H1 (cell line): ENCODE data around the gene NFATC1. TPM values are rescaled to one million over a fixed set of nuclear protein-coding genes. Genes with fewer than 3 reads are reported as not detected.

Experiments
- CTCF ChIA-PET: fragments of 300-600 bp; sonication (Branson Sonifier 250); formaldehyde crosslinking; loops from one replicate; lab custom pipeline; 2021; ENCODE audit not compliant: partially characterized antibody; lab: Charles Lee
- POLR2A ChIA-PET: fragments of 300-600 bp; sonication (Branson Sonifier 250); formaldehyde crosslinking; loops from one replicate; lab custom pipeline; 2021; ENCODE audit warnings: inconsistent platforms; ENCODE audit not compliant: partially characterized antibody; lab: Charles Lee
- DNase-seq, 2 experiments: peaks; one replicate each; pipeline versions ENCODE4 v3.0.0 to v3.0.0-alpha.2; 2010 to 2022; ENCODE audit warnings: low spot score in 2 of 2, low read depth in 1 of 2, mixed read lengths in 1 of 2
- FAIRE-seq: peaks from 2 replicates; lab custom pipeline; 2011; peaks lifted over from hg19 to GRCh38; lab: Jason Lieb, UNC
- H2AFZ ChIP-seq: 2 replicates; pipeline ENCODE4 v1.8.1; 2012; ENCODE audit warnings: low read length, inconsistent platforms
- H2AK5ac ChIP-seq: 2 replicates; pipeline ENCODE4 v1.6.1; 2013; ENCODE audit warnings: low read depth, low read length
- H2BK120ac ChIP-seq: replicated peaks from 2 replicates; pipeline ENCODE3; 2013; ENCODE audit warnings: low read depth, low read length, inconsistent platforms
- H2BK12ac ChIP-seq: 2 replicates; pipeline ENCODE4 v1.6.1; 2013; ENCODE audit warnings: low read depth, low read length
- H2BK15ac ChIP-seq: 2 replicates; pipeline ENCODE4 v1.6.1; 2013; ENCODE audit warnings: low read length
- H2BK20ac ChIP-seq: 2 replicates; pipeline ENCODE4 v1.6.1; 2013; ENCODE audit warnings: low read length
- H2BK5ac ChIP-seq: 2 replicates; pipeline ENCODE4 v1.6.1; 2013; ENCODE audit warnings: low read depth, low read length
- H3K14ac ChIP-seq: 2 replicates; pipeline ENCODE4 v1.6.1; 2013; ENCODE audit warnings: inconsistent platforms; ENCODE audit not compliant: insufficient read length
- H3K18ac ChIP-seq: 2 replicates; pipeline ENCODE4 v1.6.1; 2013; ENCODE audit warnings: low read length; ENCODE audit errors: extremely low read depth
- H3K23ac ChIP-seq: 2 replicates; pipeline ENCODE4 v1.6.1; 2013; ENCODE audit warnings: inconsistent platforms; ENCODE audit not compliant: insufficient read length
- H3K23me2 ChIP-seq: 2 replicates; pipeline ENCODE4 v1.6.1; 2013; ENCODE audit warnings: low read depth, low read length
- H3K27ac ChIP-seq: 2 replicates; pipeline ENCODE4 v1.6.1; 2011; ENCODE audit warnings: low read depth, low read length, inconsistent platforms
- H3K27me3 ChIP-seq, 4 experiments: replicated peaks in 1 of 4; 1 replicate in 1 of 4; 2 replicates in 3 of 4; pipeline versions ENCODE4 v1.6.1 to v1.8.1; 2011 to 2013; ENCODE audit warnings: low read length in 3 of 4, mild to moderate bottlenecking in 3 of 4, inconsistent platforms in 2 of 4, mixed read lengths in 2 of 4, moderate library complexity in 1 of 4; ENCODE audit not compliant: control insufficient read depth in 3 of 4, insufficient read depth in 3 of 4; ENCODE audit errors: extremely low read depth in 1 of 4
- H3K36me3 ChIP-seq, 4 experiments: 2 replicates each; pipeline versions ENCODE4 v1.6.1 to v1.8.1; 2011 to 2013; ENCODE audit warnings: mild to moderate bottlenecking in 4 of 4, low read length in 3 of 4, moderate library complexity in 2 of 4, control low read depth in 1 of 4, inconsistent platforms in 1 of 4; ENCODE audit not compliant: insufficient read depth in 4 of 4, control insufficient read depth in 2 of 4
- H3K4ac ChIP-seq: replicated peaks from 2 replicates; pipeline ENCODE3; 2013; ENCODE audit warnings: low read length, low read depth, mixed read lengths, inconsistent platforms; ENCODE audit not compliant: insufficient read length
- H3K4me1 ChIP-seq, 4 experiments: replicated peaks in 1 of 4; 1 replicate in 1 of 4; 2 replicates in 3 of 4; pipeline versions ENCODE4 v1.6.1 to v1.8.1; 2011 to 2013; ENCODE audit warnings: low read length in 3 of 4, inconsistent platforms in 2 of 4, mixed read lengths in 1 of 4; ENCODE audit not compliant: insufficient read depth in 4 of 4, control insufficient read depth in 3 of 4
- H3K4me2 ChIP-seq, 2 experiments: 2 replicates each; pipeline versions ENCODE4 v1.6.1 to v1.8.1; 2011 to 2013; ENCODE audit warnings: low read depth in 2 of 2, low read length in 2 of 2, control low read depth in 1 of 2, inconsistent platforms in 1 of 2, mild to moderate bottlenecking in 1 of 2; ENCODE audit not compliant: insufficient read depth in 1 of 2
- H3K4me3 ChIP-seq, 4 experiments: fragments of 200-600, 300-600 bp in 1 of 4; sonication (generic), shearing (Covaris generic), sonication (Bioruptor Twin) in 1 of 4; 2 replicates each; pipeline versions ENCODE4 v1.5.1 to v1.8.1; 2011 to 2016; ENCODE audit warnings: low read length in 4 of 4, low read depth in 3 of 4, control low read depth in 2 of 4, inconsistent platforms in 2 of 4, mild to moderate bottlenecking in 2 of 4, mixed read lengths in 1 of 4, moderate library complexity in 1 of 4; ENCODE audit not compliant: insufficient read depth in 2 of 4; ENCODE audit errors: extremely low read depth in 1 of 4
- H3K56ac ChIP-seq: replicated peaks from 2 replicates; pipeline ENCODE3; 2013; ENCODE audit warnings: low read depth, mild to moderate bottlenecking, mixed read lengths, low read length, inconsistent platforms; ENCODE audit not compliant: insufficient read length
- H3K79me1 ChIP-seq: 2 replicates; pipeline ENCODE4 v1.6.1; 2013; ENCODE audit warnings: low read depth, low read length, control low read depth
- H3K79me2 ChIP-seq, 2 experiments: 2 replicates each; pipeline versions ENCODE4 v1.6.1 to v1.8.1; 2012 to 2013; ENCODE audit warnings: low read length in 2 of 2, mild to moderate bottlenecking in 2 of 2, inconsistent platforms in 1 of 2; ENCODE audit not compliant: insufficient read depth in 2 of 2, control insufficient read depth in 1 of 2
- H3K9ac ChIP-seq, 4 experiments: replicated peaks in 1 of 4; 1 replicate in 1 of 4; 2 replicates in 3 of 4; pipeline versions ENCODE4 v1.6.1 to v1.8.1; 2011 to 2013; ENCODE audit warnings: low read depth in 3 of 4, low read length in 3 of 4, control low read depth in 2 of 4, mild to moderate bottlenecking in 2 of 4, moderate library complexity in 2 of 4, inconsistent platforms in 1 of 4; ENCODE audit errors: extremely low read depth in 1 of 4
- H3K9me3 ChIP-seq, 2 experiments: 2 replicates each; pipeline versions ENCODE4 v1.6.1 to v1.8.1; 2012 to 2013; ENCODE audit warnings: mild to moderate bottlenecking in 2 of 2, moderate library complexity in 2 of 2, control low read depth in 1 of 2, inconsistent platforms in 1 of 2, low read depth in 1 of 2, low read length in 1 of 2, mixed read lengths in 1 of 2; ENCODE audit not compliant: insufficient read depth in 2 of 2
- H4K20me1 ChIP-seq, 2 experiments: replicated peaks in 1 of 2; 2 replicates each; pipeline versions ENCODE3 to v1.8.1; 2011 to 2013; ENCODE audit warnings: inconsistent platforms in 2 of 2, low read length in 2 of 2, mild to moderate bottlenecking in 1 of 2; ENCODE audit not compliant: insufficient read depth in 2 of 2, control insufficient read depth in 1 of 2
- H4K5ac ChIP-seq: 2 replicates; pipeline ENCODE4 v1.6.1; 2013; ENCODE audit warnings: low read length, low read depth, mixed read lengths, inconsistent platforms; ENCODE audit not compliant: insufficient read length
- H4K8ac ChIP-seq: 2 replicates; pipeline ENCODE4 v1.8.0; 2013; ENCODE audit warnings: mild to moderate bottlenecking, moderate library complexity, low read length, inconsistent platforms; ENCODE audit not compliant: insufficient read depth; ENCODE audit errors: extremely low read depth
- H4K91ac ChIP-seq: replicated peaks from 2 replicates; pipeline ENCODE3; 2013; ENCODE audit warnings: low read length, mixed read lengths, inconsistent platforms; ENCODE audit not compliant: insufficient read length
- MAX ChIP-seq: IDR thresholded peaks from 2 replicates; pipeline ENCODE4 v1.6.1; 2012; ENCODE audit warnings: inconsistent platforms
- NANOG ChIP-seq: IDR thresholded peaks from 2 replicates; pipeline ENCODE4 v1.6.1; 2011; ENCODE audit warnings: low read length, low read depth, mild to moderate bottlenecking, inconsistent platforms; ENCODE audit not compliant: insufficient read depth, poor library complexity, severe bottlenecking
- WGBS, 2 experiments: shearing (Covaris generic) in 1 of 2; methylation state at CpG; one replicate each; pipeline versions ENCODE4 v1.1.6 to v1.1.7; 2013 to 2015; ENCODE audit warnings: low lambda C conversion rate in 2 of 2, mixed read lengths in 2 of 2, inconsistent platforms in 1 of 2, low coverage in 1 of 2, missing lambda C conversion rate in 1 of 2; ENCODE audit not compliant: insufficient replicate concordance in 2 of 2, insufficient coverage in 1 of 2, insufficient read length in 1 of 2; ENCODE audit errors: extremely low coverage in 1 of 2, missing lambda C conversion rate in 1 of 2; 5-methylcytosine and 5-hydroxymethylcytosine counted together
- polyA plus RNA-seq, 7 experiments: library from polyadenylated mRNA; depleted of rRNA in 3 of 7; stranded (reverse) in 5 of 7; unstranded in 2 of 7; fragments of >200 nt in 5 of 7; fragments of 200-250 nt in 2 of 7; gene quantifications; 1 replicate in 5 of 7; 2 replicates in 1 of 7; 4 replicates in 1 of 7; pipeline versions ENCODE4 v1.2.1 to v1.2.3, GENCODE V29; 2011 to 2013; ENCODE audit warnings: missing spikeins in 2 of 7, mixed read lengths in 2 of 7
- total RNA-seq: library from RNA; stranded (reverse); fragmentation: NEBNext Ultra II Directional; extraction: Animal tissue kit (Norgen Biotek cat#: 25700); gene quantifications from 2 replicates; pipeline ENCODE4 v1.2.1, GENCODE V29; 2021

NFATC1 gene
- total and polyA plus RNA-seq, 2 of the 8 experiments (the other 6 are each of a cell fraction or from before 2014, with no cell fraction given) = 2.0 to 6.6 TPM

DNA sequence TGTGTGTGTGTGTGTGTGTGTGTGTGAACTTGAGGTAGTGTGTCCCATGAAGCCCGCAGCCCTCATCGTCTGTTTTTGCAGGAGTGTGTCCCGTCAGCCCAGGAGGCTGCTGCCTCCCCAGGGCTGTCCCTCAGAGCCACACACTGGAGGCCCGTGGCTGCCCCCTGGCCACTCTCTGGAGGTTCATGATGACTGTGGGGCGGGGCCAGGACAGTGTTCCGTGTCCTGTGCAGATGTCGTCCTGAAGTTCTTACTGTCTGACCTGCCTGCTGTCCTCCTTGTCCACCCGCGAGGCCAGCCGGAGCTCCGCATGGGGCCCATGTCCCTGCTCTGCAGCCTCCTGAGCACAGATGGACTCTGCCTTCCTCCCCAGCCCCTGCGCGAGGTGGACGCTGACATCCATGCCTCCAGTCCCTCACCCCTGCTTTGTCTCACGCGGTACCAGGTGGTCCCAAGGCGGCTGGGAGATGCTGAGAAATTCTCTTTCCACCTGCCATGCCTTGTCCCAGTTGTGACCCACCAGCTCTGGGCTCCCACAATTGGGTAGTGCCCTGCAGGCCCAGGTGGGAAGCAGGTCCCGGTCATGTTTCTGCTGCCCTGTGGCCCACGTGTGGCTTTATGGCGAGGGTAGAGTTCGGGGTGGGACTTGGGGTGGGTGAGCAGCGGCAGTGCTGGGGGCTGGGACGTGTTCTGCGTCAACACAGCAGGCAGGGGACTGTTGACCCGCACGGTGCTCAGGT lies 92.8 kb downstream of the NFATC1 start:
- CTCF ChIA-PET = interaction anchor here (0.5 to 1.4 kb wide), 5 partner anchors 20 to 112 kb away, joined by 3 read pairs; no protein-coding TSS in a partner anchor
- no peak for FAIRE-seq

More for the DNA sequence above, 92.8 kb downstream of the NFATC1 start:
- Histone ChIP-seq H2AFZ (no peak overlapping the region), H2BK5ac (no peak overlapping the region), H2BK20ac (no peak overlapping the region), H3K18ac (no peak overlapping the region), H3K9ac (no peak overlapping the region), H3K23ac (no peak overlapping the region), H2BK120ac (no peak overlapping the region), H3K4me2 (no peak overlapping the region), H3K4ac (no peak overlapping the region), H3K36me3 (no peaks in the 10 kb centered on the region), H3K79me1 (no peaks in the 10 kb centered on the region), H2BK12ac (no peak overlapping the region), H4K8ac (no peak overlapping the region; the same call in none of the 2 replicates), H3K23me2 (no peaks in the 10 kb centered on the region), H4K5ac (no peak overlapping the region), H3K27me3 (no peaks in the 10 kb centered on the region), H3K56ac (no peak overlapping the region), H4K20me1 (peaks cover 0 to 1% of the 10 kb centered on the region in 2 experiments), H3K27ac (no peak overlapping the region), H2BK15ac (no peak overlapping the region), H3K9me3 (no peaks in the 10 kb centered on the region), H3K4me1 (no peaks in the 10 kb centered on the region), H3K79me2 (no peaks in the 10 kb centered on the region), H4K91ac (no peak overlapping the region), H3K4me3 (no peak overlapping the region), H2AK5ac (no peak overlapping the region), H3K14ac (no peak overlapping the region)
- no peak for TF ChIP-seq MAX
- TF ChIP-seq NANOG = no peak
- POLR2A ChIA-PET = interaction anchor here (0.6 to 0.7 kb wide), 2 partner anchors 92 to 256 kb away, joined by 3 read pairs; no protein-coding TSS in a partner anchor
- WGBS, 2 experiments = 90% methylated on average over 26 of the region's 26 CpGs; no CpG with 5 or more reads in 1 of the 2 experiments
- no peak for DNase-seq
